Mucosa of descending colon (tissue), 3 donors: ENCODE measurements around the gene CDK6. TPM values are rescaled to one million over a fixed set of nuclear protein-coding genes. Genes with fewer than 3 reads are reported as not detected.
A peak's percentile ranks its signal among the peaks of the same experiment; 100 is the strongest.

Source experiments
- ATAC-seq: fragments of 200-7000 bp; cut with Tn5 transposase; one replicate; pipeline ENCODE4 v1.9.1; 2020; ENCODE audit warnings: mild to moderate bottlenecking, moderate library complexity
- DNase-seq, 3 donors: peaks; one replicate each; pipeline ENCODE4 v3.0.0-alpha.2; 2020
- H3K36me3 ChIP-seq: fragments of 200-600 bp; one replicate; pipeline ENCODE4 v1.8.0; 2021; ENCODE audit warnings: low read depth, mild to moderate bottlenecking
- H3K4me1 ChIP-seq: fragments of 200-600 bp; one replicate; pipeline ENCODE4 v1.8.0; 2021; ENCODE audit warnings: low read depth, mild to moderate bottlenecking
- H3K4me3 ChIP-seq: fragments of 200-600 bp; one replicate; pipeline ENCODE4 v1.8.0; 2021; ENCODE audit warnings: mild to moderate bottlenecking
- H3K9me3 ChIP-seq: fragments of 200-600 bp; one replicate; pipeline ENCODE4 v1.8.0; 2021; ENCODE audit warnings: mild to moderate bottlenecking
- CTCF ChIP-seq: fragments of 200-600 bp; IDR thresholded peaks from one replicate; pipeline ENCODE4 v1.8.0; 2022; ENCODE audit warnings: antibody characterized with exemption, mild to moderate bottlenecking
- intact Hi-C, 2 donors: fragments of 100-400 bp; cut with DNase I in 1 of 2; cut with micrococcal nuclease in 1 of 2; formaldehyde crosslinking; loops; one replicate each; pipeline versions ENCODE4 v1.11.0 to v1.11.1; 2022; cut with DNase I, micrococcal nuclease
- total RNA-seq, 3 donors: library from RNA; stranded (reverse); fragmentation: NEBNext Ultra II Directional in 2 of 3; extraction: Animal tissue kit (Norgen Biotek cat#: 25700) in 2 of 3; gene quantifications; one replicate each; pipeline versions ENCODE4 v1.2.1 to v1.2.4, GENCODE V29; 2021 to 2023
- donor health status: DM: no; HTN: no; CAD: no; lungs with moderate emphysema.
- donor health status: DM: no; HTN: no; CAD: no.
- donor health status: DM: no; HTN: yes; CAD: no.

Gene CDK6
- total RNA-seq, 3 donors from 2014 or later: 23.4 to 52.4 (median 33.1) TPM

- Histone ChIP-seq H3K4me1 (no peaks in the 10 kb centered on the region), H3K9me3 (no peaks in the 10 kb centered on the region), H3K4me3 (no peak overlapping the region), H3K36me3 (no peaks in the 10 kb centered on the region)
- no peak for ATAC-seq
- intact Hi-C loops: loop anchor here (5.0 to 10.0 kb wide), 5 partner anchors 62 to 435 kb away; no protein-coding TSS in a partner anchor
- no peak for DNase-seq
- no peak for TF ChIP-seq CTCF
Measured at GRCh38 chr7:92622685-92623084, 213.7 kb downstream of the CDK6 start.

- no peaks in the 10 kb centered on the region for H3K9me3 ChIP-seq
- DNase-seq (no peak), ATAC-seq (no peak)
- intact Hi-C loops: loop anchor here (5.0 to 10.0 kb wide), 5 partner anchors 63 to 435 kb away; no protein-coding TSS in a partner anchor
- H3K4me3 ChIP-seq: no peak overlapping the region
- H3K36me3 ChIP-seq: no peaks in the 10 kb centered on the region
- H3K4me1 ChIP-seq: no peaks in the 10 kb centered on the region
- TF ChIP-seq CTCF: no peak
Measured at GRCh38 chr7:92622030-92622429, 214.3 kb downstream of the CDK6 start.

GRCh38 chr7:92621561-92622023 lies 214.8 kb downstream of the CDK6 start:
- Histone ChIP-seq H3K4me1 (no peaks in the 10 kb centered on the region), H3K36me3 (no peaks in the 10 kb centered on the region), H3K9me3 (no peaks in the 10 kb centered on the region), H3K4me3 (no peak overlapping the region)
- DNase-seq (no peak), ATAC-seq (no peak)
- intact Hi-C loops: loop anchor here (5.0 to 10.0 kb wide), 5 partner anchors 63 to 436 kb away; no protein-coding TSS in a partner anchor
- TF ChIP-seq CTCF: no peak

GRCh38 chr7:92621026-92621540 lies 215.3 kb downstream of the CDK6 start:
- Histone ChIP-seq H3K4me1 (no peaks in the 10 kb centered on the region), H3K4me3 (no peak overlapping the region), H3K9me3 (no peaks in the 10 kb centered on the region), H3K36me3 (no peaks in the 10 kb centered on the region)
- TF ChIP-seq CTCF: peak; percentile 55
- ATAC-seq (peak; percentile 91), DNase-seq (peak in 2 of 3 donors; percentile 37 to 64)
- intact Hi-C loops: loop anchor here (5.0 to 10.0 kb wide), 5 partner anchors 64 to 436 kb away; no protein-coding TSS in a partner anchor

- H3K4me3 ChIP-seq: no peak overlapping the region
- peaks cover 5% of the 10 kb centered on the region for H3K4me1 ChIP-seq
- H3K36me3 ChIP-seq: no peaks in the 10 kb centered on the region
- no peak for DNase-seq
- TF ChIP-seq CTCF: no peak
- no peaks in the 10 kb centered on the region for H3K9me3 ChIP-seq
- intact Hi-C loops: no loop called here
- ATAC-seq: no peak
Measured at GRCh38 chr7:92615861-92616260, 220.5 kb downstream of the CDK6 start.
